PC-3 (cell line): ENCODE results near the gene RAB40C.

ENCODE experiments used
- EZH2 ChIP-seq: fragments of 300-600 bp; sonication (generic); IDR thresholded peaks from one replicate; pipeline ENCODE4 v1.6.1; 2017; ENCODE audit warnings: antibody characterized with exemption, mild to moderate bottlenecking, low read length; ENCODE audit not compliant: unreplicated experiment
- TF ChIP-seq, protein P1 (sequence below): fragments of 300-600 bp; sonication (generic); conservative IDR thresholded peaks from 2 replicates; pipeline ENCODE4 v1.5.1; 2017; ENCODE audit warnings: antibody characterized with exemption, low read depth, mild to moderate bottlenecking, low read length

DNA sequence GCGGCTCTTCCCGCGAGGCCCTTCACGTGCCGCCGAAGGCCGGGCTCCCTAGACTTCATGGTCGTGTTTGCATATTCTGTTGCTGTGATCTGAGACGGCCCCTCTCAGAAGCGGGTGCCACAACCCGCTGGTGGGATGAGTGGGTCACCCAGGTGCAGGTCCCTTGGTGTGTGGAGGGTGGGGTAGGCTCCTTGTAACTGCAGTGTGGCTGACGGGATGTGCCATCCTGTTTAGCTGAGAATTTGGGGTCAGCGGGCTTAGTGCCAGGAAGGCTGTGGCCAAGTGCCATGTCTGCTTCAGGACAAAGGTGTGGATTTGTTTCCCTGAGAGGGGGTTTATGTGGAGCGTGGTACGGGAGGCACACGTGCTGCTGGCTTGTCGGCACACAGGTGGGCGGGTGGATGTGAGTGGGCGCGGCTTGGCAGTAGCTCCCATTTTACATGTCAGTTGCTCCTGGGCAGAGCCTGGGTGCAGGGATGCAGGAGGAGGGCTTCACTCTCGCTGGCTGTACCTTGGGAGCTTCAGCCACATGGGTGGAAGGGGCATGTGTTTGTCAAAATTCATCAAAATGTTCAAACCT lies 31.8 kb downstream of the RAB40C start:
- TF ChIP-seq, protein P1, sequence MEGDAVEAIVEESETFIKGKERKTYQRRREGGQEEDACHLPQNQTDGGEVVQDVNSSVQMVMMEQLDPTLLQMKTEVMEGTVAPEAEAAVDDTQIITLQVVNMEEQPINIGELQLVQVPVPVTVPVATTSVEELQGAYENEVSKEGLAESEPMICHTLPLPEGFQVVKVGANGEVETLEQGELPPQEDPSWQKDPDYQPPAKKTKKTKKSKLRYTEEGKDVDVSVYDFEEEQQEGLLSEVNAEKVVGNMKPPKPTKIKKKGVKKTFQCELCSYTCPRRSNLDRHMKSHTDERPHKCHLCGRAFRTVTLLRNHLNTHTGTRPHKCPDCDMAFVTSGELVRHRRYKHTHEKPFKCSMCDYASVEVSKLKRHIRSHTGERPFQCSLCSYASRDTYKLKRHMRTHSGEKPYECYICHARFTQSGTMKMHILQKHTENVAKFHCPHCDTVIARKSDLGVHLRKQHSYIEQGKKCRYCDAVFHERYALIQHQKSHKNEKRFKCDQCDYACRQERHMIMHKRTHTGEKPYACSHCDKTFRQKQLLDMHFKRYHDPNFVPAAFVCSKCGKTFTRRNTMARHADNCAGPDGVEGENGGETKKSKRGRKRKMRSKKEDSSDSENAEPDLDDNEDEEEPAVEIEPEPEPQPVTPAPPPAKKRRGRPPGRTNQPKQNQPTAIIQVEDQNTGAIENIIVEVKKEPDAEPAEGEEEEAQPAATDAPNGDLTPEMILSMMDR: no peak
- no peak for TF ChIP-seq EZH2
